ENCODE results near the gene OTUD5.

The OTUD5 gene

DNA sequence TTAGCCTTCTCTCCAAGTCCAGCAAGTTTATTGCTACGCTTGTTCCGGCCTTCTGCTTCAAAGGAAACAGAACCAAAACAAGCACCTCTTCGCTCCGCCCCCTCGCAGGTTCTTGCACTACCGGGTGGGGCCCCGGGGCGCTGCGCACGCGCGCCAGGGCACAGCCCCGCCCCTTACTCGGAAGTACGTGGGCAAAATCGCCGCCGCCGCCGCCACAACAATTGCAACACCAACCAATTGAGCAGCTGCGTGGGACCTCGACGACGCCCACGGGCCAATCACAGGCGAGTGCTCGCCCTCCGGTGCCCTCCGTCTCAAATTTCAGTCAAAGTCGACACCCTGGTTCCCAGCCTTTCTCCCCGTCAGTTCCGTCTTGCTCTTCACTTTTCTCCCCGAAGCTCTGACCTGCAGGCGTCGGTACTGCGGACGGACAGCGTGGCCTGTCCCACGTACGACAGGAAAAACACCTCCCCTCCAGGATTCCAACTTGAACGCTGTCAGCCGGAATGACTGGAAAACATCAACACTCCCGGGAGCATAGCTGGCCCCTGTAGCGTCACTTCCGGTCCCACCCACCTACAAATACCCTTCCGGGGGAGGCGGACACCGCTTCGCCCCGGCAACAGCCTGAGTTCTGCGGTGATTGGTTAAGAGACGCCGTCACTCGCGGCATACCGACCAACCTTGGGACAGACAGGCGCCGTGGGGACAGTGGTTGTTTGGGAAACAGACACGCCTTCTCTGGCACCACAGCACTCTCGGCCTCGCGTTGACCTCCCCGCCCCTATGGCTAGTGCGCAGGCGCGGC is 624 bp upstream of the OTUD5 start (continued):
- TF ChIP-seq, protein P1, sequence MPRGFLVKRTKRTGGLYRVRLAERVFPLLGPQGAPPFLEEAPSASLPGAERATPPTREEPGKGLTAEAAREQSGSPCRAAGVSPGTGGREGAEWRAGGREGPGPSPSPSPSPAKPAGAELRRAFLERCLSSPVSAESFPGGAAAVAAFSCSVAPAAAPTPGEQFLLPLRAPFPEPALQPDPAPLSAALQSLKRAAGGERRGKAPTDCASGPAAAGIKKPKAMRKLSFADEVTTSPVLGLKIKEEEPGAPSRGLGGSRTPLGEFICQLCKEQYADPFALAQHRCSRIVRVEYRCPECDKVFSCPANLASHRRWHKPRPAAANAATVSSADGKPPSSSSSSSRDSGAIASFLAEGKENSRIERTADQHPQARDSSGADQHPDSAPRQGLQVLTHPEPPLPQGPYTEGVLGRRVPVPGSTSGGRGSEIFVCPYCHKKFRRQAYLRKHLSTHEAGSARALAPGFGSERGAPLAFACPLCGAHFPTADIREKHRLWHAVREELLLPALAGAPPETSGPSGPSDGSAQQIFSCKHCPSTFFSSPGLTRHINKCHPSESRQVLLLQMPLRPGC (tag by site-specific recombination; IDR thresholded peaks at IDR 0.05), result no peak
- TF ChIP-seq, protein P2, sequence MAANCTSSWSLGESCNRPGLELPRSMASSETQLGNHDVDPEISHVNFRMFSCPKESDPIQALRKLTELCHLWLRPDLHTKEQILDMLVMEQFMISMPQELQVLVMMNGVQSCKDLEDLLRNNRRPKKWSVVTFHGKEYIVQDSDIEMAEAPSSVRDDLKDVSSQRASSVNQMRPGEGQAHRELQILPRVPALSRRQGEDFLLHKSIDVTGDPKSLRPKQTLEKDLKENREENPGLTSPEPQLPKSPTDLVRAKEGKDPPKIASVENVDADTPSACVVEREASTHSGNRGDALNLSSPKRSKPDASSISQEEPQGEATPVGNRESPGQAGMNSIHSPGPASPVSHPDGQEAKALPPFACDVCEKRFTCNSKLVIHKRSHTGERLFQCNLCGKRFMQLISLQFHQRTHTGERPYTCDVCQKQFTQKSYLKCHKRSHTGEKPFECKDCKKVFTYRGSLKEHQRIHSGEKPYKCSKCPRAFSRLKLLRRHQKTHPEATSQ (tag by site-specific recombination; IDR thresholded peaks at IDR 0.05), result no peak
- TF ChIP-seq YY1 (tag by site-specific recombination; IDR thresholded peaks at IDR 0.05), result no peak
- no peak for TF ChIP-seq ZNF433 (tag by site-specific recombination; IDR thresholded peaks at IDR 0.05; ENCODE audit: low read depth)
- TF ChIP-seq ZNF311 (tag by site-specific recombination; IDR thresholded peaks at IDR 0.05; ENCODE audit: borderline replicate concordance), result no peak
- TF ChIP-seq, protein P3, sequence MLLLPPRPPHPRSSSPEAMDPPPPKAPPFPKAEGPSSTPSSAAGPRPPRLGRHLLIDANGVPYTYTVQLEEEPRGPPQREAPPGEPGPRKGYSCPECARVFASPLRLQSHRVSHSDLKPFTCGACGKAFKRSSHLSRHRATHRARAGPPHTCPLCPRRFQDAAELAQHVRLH (tag by site-specific recombination; IDR thresholded peaks at IDR 0.05), result peak; percentile 97
- TF ChIP-seq ZNF677 (tag by site-specific recombination; IDR thresholded peaks at IDR 0.05), result no peak
- TF ChIP-seq, protein P4, sequence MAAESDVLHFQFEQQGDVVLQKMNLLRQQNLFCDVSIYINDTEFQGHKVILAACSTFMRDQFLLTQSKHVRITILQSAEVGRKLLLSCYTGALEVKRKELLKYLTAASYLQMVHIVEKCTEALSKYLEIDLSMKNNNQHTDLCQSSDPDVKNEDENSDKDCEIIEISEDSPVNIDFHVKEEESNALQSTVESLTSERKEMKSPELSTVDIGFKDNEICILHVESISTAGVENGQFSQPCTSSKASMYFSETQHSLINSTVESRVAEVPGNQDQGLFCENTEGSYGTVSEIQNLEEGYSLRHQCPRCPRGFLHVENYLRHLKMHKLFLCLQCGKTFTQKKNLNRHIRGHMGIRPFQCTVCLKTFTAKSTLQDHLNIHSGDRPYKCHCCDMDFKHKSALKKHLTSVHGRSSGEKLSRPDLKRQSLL (tag by site-specific recombination; IDR thresholded peaks at IDR 0.05), result no peak
- peak; percentile 62; the same call in 1 of the 2 replicates for TF ChIP-seq ZNF324 (tag by site-specific recombination; IDR thresholded peaks at IDR 0.05)
- peak; percentile 91 for TF ChIP-seq SP3 (tag by site-specific recombination; IDR thresholded peaks at IDR 0.05)
- no peak for TF ChIP-seq ZNF626 (tag by site-specific recombination; IDR thresholded peaks at IDR 0.05)
- TF ChIP-seq, protein P5, sequence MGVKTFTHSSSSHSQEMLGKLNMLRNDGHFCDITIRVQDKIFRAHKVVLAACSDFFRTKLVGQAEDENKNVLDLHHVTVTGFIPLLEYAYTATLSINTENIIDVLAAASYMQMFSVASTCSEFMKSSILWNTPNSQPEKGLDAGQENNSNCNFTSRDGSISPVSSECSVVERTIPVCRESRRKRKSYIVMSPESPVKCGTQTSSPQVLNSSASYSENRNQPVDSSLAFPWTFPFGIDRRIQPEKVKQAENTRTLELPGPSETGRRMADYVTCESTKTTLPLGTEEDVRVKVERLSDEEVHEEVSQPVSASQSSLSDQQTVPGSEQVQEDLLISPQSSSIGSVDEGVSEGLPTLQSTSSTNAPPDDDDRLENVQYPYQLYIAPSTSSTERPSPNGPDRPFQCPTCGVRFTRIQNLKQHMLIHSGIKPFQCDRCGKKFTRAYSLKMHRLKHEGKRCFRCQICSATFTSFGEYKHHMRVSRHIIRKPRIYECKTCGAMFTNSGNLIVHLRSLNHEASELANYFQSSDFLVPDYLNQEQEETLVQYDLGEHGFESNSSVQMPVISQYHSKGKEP (tag by site-specific recombination; IDR thresholded peaks at IDR 0.05), result no peak
- no peak for TF ChIP-seq PRDM1 (tag by site-specific recombination; IDR thresholded peaks at IDR 0.05)
- TF ChIP-seq ZNF530 (tag by site-specific recombination; IDR thresholded peaks at IDR 0.05; ENCODE audit: low read depth), result no peak
- TF ChIP-seq, protein P6, sequence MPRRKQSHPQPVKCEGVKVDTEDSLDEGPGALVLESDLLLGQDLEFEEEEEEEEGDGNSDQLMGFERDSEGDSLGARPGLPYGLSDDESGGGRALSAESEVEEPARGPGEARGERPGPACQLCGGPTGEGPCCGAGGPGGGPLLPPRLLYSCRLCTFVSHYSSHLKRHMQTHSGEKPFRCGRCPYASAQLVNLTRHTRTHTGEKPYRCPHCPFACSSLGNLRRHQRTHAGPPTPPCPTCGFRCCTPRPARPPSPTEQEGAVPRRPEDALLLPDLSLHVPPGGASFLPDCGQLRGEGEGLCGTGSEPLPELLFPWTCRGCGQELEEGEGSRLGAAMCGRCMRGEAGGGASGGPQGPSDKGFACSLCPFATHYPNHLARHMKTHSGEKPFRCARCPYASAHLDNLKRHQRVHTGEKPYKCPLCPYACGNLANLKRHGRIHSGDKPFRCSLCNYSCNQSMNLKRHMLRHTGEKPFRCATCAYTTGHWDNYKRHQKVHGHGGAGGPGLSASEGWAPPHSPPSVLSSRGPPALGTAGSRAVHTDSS (tag by site-specific recombination; IDR thresholded peaks at IDR 0.05), result no peak
- TF ChIP-seq ZNF174 (tag by site-specific recombination; IDR thresholded peaks at IDR 0.05), result no peak
- TF ChIP-seq HOXD13 (CRISPR knock-in tag; IDR thresholded peaks at IDR 0.05; ENCODE audit: borderline replicate concordance), result no peak
- no peak for TF ChIP-seq ZNF2 (tag by site-specific recombination; IDR thresholded peaks at IDR 0.05)
- TF ChIP-seq MEIS1 (CRISPR knock-in tag; IDR thresholded peaks at IDR 0.05; ENCODE audit: borderline replicate concordance), result no peak
- TF ChIP-seq KLF8 (tag by site-specific recombination; IDR thresholded peaks at IDR 0.05), result peak; percentile 44; the same call in 1 of the 2 replicates
- no peak for TF ChIP-seq ZNF624 (tag by site-specific recombination; IDR thresholded peaks at IDR 0.05)
- TF ChIP-seq, protein P7, sequence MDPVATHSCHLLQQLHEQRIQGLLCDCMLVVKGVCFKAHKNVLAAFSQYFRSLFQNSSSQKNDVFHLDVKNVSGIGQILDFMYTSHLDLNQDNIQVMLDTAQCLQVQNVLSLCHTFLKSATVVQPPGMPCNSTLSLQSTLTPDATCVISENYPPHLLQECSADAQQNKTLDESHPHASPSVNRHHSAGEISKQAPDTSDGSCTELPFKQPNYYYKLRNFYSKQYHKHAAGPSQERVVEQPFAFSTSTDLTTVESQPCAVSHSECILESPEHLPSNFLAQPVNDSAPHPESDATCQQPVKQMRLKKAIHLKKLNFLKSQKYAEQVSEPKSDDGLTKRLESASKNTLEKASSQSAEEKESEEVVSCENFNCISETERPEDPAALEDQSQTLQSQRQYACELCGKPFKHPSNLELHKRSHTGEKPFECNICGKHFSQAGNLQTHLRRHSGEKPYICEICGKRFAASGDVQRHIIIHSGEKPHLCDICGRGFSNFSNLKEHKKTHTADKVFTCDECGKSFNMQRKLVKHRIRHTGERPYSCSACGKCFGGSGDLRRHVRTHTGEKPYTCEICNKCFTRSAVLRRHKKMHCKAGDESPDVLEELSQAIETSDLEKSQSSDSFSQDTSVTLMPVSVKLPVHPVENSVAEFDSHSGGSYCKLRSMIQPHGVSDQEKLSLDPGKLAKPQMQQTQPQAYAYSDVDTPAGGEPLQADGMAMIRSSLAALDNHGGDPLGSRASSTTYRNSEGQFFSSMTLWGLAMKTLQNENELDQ (tag by site-specific recombination; IDR thresholded peaks at IDR 0.05; ENCODE audit: low read depth), result no peak
- TF ChIP-seq ZNF48 (tag by site-specific recombination; IDR thresholded peaks at IDR 0.05), result no peak
- no peak for TF ChIP-seq KLF1 (tag by site-specific recombination; IDR thresholded peaks at IDR 0.05)
- TF ChIP-seq ZNF404 (tag by site-specific recombination; IDR thresholded peaks at IDR 0.05), result no peak
- TF ChIP-seq ZNF776 (tag by site-specific recombination; IDR thresholded peaks at IDR 0.05; ENCODE audit: borderline replicate concordance), result no peak
- TF ChIP-seq, protein P8, sequence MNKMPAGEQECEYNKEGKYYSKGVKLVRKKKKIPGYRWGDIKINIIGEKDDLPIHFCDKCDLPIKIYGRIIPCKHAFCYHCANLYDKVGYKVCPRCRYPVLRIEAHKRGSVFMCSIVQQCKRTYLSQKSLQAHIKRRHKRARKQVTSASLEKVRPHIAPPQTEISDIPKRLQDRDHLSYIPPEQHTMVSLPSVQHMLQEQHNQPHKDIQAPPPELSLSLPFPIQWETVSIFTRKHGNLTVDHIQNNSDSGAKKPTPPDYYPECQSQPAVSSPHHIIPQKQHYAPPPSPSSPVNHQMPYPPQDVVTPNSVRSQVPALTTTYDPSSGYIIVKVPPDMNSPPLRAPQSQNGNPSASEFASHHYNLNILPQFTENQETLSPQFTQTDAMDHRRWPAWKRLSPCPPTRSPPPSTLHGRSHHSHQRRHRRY (tag by site-specific recombination; IDR thresholded peaks at IDR 0.05), result 0 out of 2 replicates have a peak, but pooled peaks have one; percentile 44
- no peak for TF ChIP-seq ZNF423 (tag by site-specific recombination; IDR thresholded peaks at IDR 0.05)
